Gastroesophageal sphincter (tissue), 4 donors: ENCODE results near the gene ADAMTS9. TPM values are rescaled to one million over a fixed set of nuclear protein-coding genes. Genes with fewer than 3 reads are reported as not detected.

ENCODE experiments used
- ATAC-seq: fragments of 150-250 bp; one replicate; pipeline ENCODE4 v1.9.1; 2016; ENCODE audit warnings: mild to moderate bottlenecking, moderate library complexity
- H3K27ac ChIP-seq, 4 donors: fragments of 200-600 bp; sonication (generic) in 3 of 4; 1 replicate in 3 of 4; 2 replicates in 1 of 4; pipeline ENCODE4 v1.5.1; 2016 to 2019
- H3K27me3 ChIP-seq: fragments of 200-600 bp; sonication (generic); one replicate; pipeline ENCODE4 v1.5.1; 2019
- H3K36me3 ChIP-seq, 2 donors: fragments of 200-600 bp; sonication (generic); one replicate each; pipeline ENCODE4 v1.5.1; 2019; ENCODE audit warnings: control low read depth in 1 of 2
- H3K4me1 ChIP-seq, 3 donors: fragments of 200-600 bp; sonication (generic); 1 replicate in 2 of 3; 2 replicates in 1 of 3; pipeline ENCODE4 v1.5.1; 2016 to 2019; ENCODE audit warnings: control low read depth in 2 of 3
- H3K4me3 ChIP-seq, 2 donors: fragments of 200-600 bp; sonication (generic); one replicate each; pipeline ENCODE4 v1.5.1; 2019; ENCODE audit warnings: mild to moderate bottlenecking in 1 of 2, moderate library complexity in 1 of 2
- H3K9me3 ChIP-seq, 3 donors: fragments of 200-600 bp; sonication (generic); one replicate each; pipeline ENCODE4 v1.5.1; 2017 to 2019; ENCODE audit warnings: control low read depth in 2 of 3
- EP300 ChIP-seq: sonication (generic); formaldehyde crosslinking; IDR thresholded peaks from one replicate; pipeline ENCODE4 v1.6.1; 2017; ENCODE audit warnings: antibody characterized with exemption, mild to moderate bottlenecking
- POLR2A ChIP-seq, 2 donors: fragments of 450-650 bp; IDR thresholded peaks; one replicate each; pipeline ENCODE4 v1.6.1; 2017; ENCODE audit warnings: antibody characterized with exemption in 2 of 2, mild to moderate bottlenecking in 2 of 2, moderate library complexity in 1 of 2
- POLR2AphosphoS5 ChIP-seq: sonication (generic); formaldehyde crosslinking; IDR thresholded peaks from one replicate; pipeline ENCODE4 v1.6.1; 2017; ENCODE audit warnings: antibody characterized with exemption
- WGBS, 2 donors: methylation state at CpG; one replicate each; pipeline ENCODE4 v1.1.5; 2018; ENCODE audit warnings: low coverage in 1 of 2; 5-methylcytosine and 5-hydroxymethylcytosine counted together
- total RNA-seq, 4 donors: library from RNA; depleted of rRNA; stranded (reverse); fragments of >200 nt; gene quantifications; one replicate each; pipeline ENCODE4 v1.1.0, GENCODE V29; 2016
- TF ChIP-seq, protein P1 (sequence below), 4 experiments: fragments of 200-600 bp in 2 of 4; fragments of 450-650 bp in 2 of 4; sonication (generic) in 1 of 4; IDR thresholded peaks; one replicate each; pipeline ENCODE4 v1.5.1; 2017 to 2019; ENCODE audit warnings: antibody characterized with exemption in 4 of 4, mild to moderate bottlenecking in 2 of 4, moderate library complexity in 2 of 4

ADAMTS9 gene
- total RNA-seq, 4 donors from 2014 or later, result 30.7 to 102 (median 48.3) TPM

DNA sequence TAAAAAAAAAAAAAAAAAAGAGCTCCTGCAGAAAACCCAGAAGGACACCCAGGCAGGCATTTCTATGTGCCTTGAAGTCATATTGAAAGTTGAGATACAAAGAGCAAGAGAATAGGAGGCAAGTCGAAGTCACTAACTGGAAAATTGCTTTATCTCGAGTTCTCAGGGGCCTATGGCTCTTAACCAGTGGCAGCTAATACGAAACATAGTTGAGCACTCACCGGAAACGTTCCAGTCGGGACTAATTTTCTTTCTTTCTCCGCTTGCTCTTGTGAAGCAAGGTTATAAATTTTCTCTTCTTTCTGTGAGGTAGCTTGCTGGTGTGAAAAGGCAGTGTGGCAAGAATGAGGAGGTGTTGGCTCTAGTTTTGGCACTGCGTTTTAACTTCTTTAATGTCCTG lies 181.5 kb downstream of the ADAMTS9 start:
- 89 to 94% methylated on average over 3 to 8 of the region's 8 CpGs for WGBS, 2 donors
- Histone ChIP-seq H3K4me1 (no peaks in the 10 kb centered on the region), H3K27ac (no peak overlapping the region), H3K9me3 (no peaks in the 10 kb centered on the region), H3K36me3 (no peaks in the 10 kb centered on the region), H3K27me3 (no peaks in the 10 kb centered on the region), H3K4me3 (no peak overlapping the region)
- TF ChIP-seq EP300, result no peak
- TF ChIP-seq, protein P1, sequence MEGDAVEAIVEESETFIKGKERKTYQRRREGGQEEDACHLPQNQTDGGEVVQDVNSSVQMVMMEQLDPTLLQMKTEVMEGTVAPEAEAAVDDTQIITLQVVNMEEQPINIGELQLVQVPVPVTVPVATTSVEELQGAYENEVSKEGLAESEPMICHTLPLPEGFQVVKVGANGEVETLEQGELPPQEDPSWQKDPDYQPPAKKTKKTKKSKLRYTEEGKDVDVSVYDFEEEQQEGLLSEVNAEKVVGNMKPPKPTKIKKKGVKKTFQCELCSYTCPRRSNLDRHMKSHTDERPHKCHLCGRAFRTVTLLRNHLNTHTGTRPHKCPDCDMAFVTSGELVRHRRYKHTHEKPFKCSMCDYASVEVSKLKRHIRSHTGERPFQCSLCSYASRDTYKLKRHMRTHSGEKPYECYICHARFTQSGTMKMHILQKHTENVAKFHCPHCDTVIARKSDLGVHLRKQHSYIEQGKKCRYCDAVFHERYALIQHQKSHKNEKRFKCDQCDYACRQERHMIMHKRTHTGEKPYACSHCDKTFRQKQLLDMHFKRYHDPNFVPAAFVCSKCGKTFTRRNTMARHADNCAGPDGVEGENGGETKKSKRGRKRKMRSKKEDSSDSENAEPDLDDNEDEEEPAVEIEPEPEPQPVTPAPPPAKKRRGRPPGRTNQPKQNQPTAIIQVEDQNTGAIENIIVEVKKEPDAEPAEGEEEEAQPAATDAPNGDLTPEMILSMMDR (IDR thresholded peaks at IDR 0.05), result no peak
- no peak for TF ChIP-seq POLR2A (IDR thresholded peaks at IDR 0.05)
- TF ChIP-seq POLR2AphosphoS5, result no peak
- ATAC-seq, result no peak

DNA sequence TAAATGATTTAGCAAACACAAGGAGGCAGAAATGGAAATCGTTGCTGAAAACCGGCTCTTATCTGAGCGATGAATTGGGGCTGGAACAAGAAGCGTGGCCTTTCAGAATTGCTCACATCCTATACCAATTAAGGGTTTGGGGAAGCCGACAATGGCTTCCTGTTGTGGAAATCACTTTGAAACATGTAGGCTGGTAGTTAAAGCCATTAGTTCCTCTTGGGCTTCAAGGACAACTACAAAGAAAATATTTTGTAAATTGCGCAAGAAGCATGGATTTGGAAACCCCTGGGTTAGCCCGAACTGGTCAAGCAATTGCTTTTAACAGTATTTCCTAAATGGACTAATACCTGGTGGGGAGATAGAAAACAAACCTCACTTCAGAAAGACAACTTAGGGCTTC lies 182.4 kb downstream of the ADAMTS9 start:
- TF ChIP-seq, protein P1 (IDR thresholded peaks at IDR 0.05), result no peak
- no peak for TF ChIP-seq POLR2AphosphoS5
- no peak for TF ChIP-seq POLR2A (IDR thresholded peaks at IDR 0.05)
- TF ChIP-seq EP300, result no peak
- Histone ChIP-seq H3K9me3 (no peaks in the 10 kb centered on the region), H3K4me3 (no peak overlapping the region), H3K4me1 (no peaks in the 10 kb centered on the region), H3K36me3 (no peaks in the 10 kb centered on the region), H3K27me3 (no peaks in the 10 kb centered on the region), H3K27ac (no peak overlapping the region)
- WGBS, 2 donors, result 61 to 74% methylated on average over 7 of the region's 7 CpGs
- no peak for ATAC-seq

DNA sequence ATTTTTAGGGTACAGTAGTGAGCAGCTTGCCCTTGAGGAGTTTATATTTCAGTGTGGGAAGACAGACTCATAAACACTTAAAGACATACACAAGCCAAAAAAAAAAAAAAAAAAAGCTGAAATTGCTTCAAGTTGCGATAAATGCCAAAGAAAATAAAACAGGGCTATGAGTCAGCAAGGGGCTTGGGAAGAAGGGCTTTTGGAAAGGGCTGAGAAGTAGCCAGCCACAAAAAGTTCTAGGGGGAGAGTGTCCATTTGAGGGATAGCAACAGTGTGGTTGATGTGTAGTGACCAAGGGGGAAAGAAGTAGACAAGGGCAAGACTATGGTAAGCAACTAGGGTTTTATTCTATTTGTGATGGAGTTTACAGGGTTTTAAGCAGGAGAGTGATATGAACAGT lies 185.5 kb downstream of the ADAMTS9 start:
- no peaks in the 10 kb centered on the region for H3K9me3 ChIP-seq
- ATAC-seq, result no peak
- H3K27ac ChIP-seq, result no peak overlapping the region
- no peaks in the 10 kb centered on the region for H3K27me3 ChIP-seq
- H3K36me3 ChIP-seq, result no peaks in the 10 kb centered on the region
- H3K4me3 ChIP-seq, result no peak overlapping the region
- WGBS, 2 donors, result 86 to 89% methylated on average over 1 of the region's 1 CpG
- TF ChIP-seq, protein P1 (IDR thresholded peaks at IDR 0.05), result no peak
- no peak for TF ChIP-seq POLR2AphosphoS5
- TF ChIP-seq POLR2A (IDR thresholded peaks at IDR 0.05), result no peak
- no peak for TF ChIP-seq EP300
- H3K4me1 ChIP-seq, result no peaks in the 10 kb centered on the region

DNA sequence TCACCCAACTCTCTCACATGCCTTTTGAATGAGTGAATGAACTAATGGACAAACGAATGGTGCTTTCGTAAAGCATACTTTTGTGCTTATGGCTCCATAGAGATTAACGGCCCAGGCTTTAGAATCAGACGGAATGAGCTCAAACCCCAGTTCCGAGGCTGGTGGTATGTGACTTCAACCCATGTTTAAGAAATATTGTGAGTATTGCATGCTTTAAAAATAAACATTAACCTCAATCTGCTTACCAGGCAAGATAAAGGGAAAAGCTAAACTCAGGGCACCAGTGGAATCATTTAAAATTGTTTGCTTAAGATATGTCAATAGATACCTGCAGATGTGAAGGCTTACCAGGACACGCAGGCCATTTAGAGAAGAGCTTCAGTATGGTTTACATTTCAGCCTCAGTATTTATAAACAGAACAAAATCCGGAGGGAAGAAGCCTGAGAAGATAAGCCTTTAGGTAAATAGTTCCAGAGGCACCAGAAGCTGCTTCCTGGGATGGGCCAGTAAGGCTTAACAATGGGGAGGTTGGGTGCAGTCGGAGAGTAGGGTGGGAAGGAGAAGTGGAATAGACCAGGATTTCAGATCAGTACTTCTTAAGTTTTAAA lies 186.4 kb downstream of the ADAMTS9 start:
- Histone ChIP-seq H3K9me3 (no peaks in the 10 kb centered on the region), H3K4me3 (no peak overlapping the region), H3K27me3 (no peaks in the 10 kb centered on the region), H3K27ac (no peak overlapping the region), H3K36me3 (no peaks in the 10 kb centered on the region), H3K4me1 (no peaks in the 10 kb centered on the region)
- TF ChIP-seq POLR2A (IDR thresholded peaks at IDR 0.05), result no peak
- no peak for TF ChIP-seq EP300
- TF ChIP-seq, protein P1 (IDR thresholded peaks at IDR 0.05), result no peak
- TF ChIP-seq POLR2AphosphoS5, result no peak
- no peak for ATAC-seq
- WGBS, 2 donors, result 44 to 50% methylated on average over 8 of the region's 8 CpGs

DNA sequence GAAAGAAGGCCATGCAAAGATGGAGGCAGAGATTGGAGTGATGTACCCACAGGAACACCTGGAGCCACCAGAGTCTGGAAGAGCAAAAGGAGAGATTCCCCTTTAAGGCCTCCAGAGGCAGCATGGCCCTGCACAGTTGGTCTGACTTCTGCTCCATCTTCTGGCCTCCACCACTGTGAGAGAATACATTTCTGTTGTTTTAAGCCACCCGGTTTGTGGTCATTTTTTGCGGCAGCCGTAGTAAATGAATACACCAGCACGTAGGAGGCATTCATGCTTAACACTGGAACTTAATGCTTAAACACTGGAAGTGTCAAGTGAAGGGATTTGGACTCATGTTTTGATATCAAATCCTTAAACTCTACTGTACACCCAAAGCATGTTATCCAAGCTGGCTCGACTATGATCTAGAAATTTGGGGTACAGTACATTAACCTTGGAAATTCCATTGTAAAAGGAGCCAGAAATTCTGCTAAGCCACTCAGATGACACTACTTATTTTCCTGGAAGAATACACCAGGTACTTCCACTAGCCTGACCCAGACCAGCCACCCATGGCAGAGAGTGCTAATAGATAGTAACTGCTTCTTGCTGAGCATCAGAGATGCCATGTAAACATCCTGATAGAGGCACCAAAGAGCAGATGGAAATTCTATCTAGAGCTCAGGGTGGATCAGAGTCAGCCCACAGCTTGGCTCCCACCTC lies 190.9 kb downstream of the ADAMTS9 start:
- Histone ChIP-seq H3K9me3 (no peaks in the 10 kb centered on the region), H3K4me3 (no peak overlapping the region), H3K27me3 (no peaks in the 10 kb centered on the region), H3K27ac (no peak overlapping the region), H3K4me1 (peaks cover 0 to 11% (median 0%) of the 10 kb centered on the region in 3 donors), H3K36me3 (no peaks in the 10 kb centered on the region)
- TF ChIP-seq POLR2AphosphoS5 (no peak), EP300 (no peak), POLR2A (IDR thresholded peaks at IDR 0.05) (no peak)
- TF ChIP-seq, protein P1 (IDR thresholded peaks at IDR 0.05), result no peak
- no peak for ATAC-seq
- WGBS, 2 donors, result 75 to 88% methylated on average over 1 to 5 of the region's 5 CpGs
